ENCODE measurements around the gene TSPEAR. TPM values are rescaled to one million over a fixed set of nuclear protein-coding genes. Genes with fewer than 3 reads are reported as not detected.

The TSPEAR gene
- total RNA-seq, 4 donors from 2014 or later = not detected

- TF ChIP-seq CTCF (IDR thresholded peaks at IDR 0.05; ENCODE audit: low read depth) = no peak
These were observed 196.5 kb downstream of the TSPEAR start for GRCh38 chr21:44514746-44515358.

GRCh38 chr21:44514218-44514520 is 197.2 kb downstream of the TSPEAR start:
- no peak for TF ChIP-seq CTCF (IDR thresholded peaks at IDR 0.05; ENCODE audit: low read depth)

- TF ChIP-seq CTCF (IDR thresholded peaks at IDR 0.05; ENCODE audit: low read depth) = no peak
These were observed 197.8 kb downstream of the TSPEAR start for GRCh38 chr21:44513389-44514217.

GRCh38 chr21:44512496-44513388 is 198.6 kb downstream of the TSPEAR start:
- no peak for TF ChIP-seq CTCF (IDR thresholded peaks at IDR 0.05; ENCODE audit: low read depth)

GRCh38 chr21:44511938-44512275 is 199.5 kb downstream of the TSPEAR start:
- no peak for TF ChIP-seq CTCF (IDR thresholded peaks at IDR 0.05; ENCODE audit: low read depth)

- no peak for TF ChIP-seq CTCF (IDR thresholded peaks at IDR 0.05; ENCODE audit: low read depth)
These were observed 200.0 kb downstream of the TSPEAR start for GRCh38 chr21:44511219-44511937.

Data from subcutaneous adipose tissue (tissue), 4 donors.